Panc1 (cell line): ENCODE results near the gene ATXN1. TPM values are rescaled to one million over a fixed set of nuclear protein-coding genes. Genes with fewer than 3 reads are reported as not detected.

ENCODE experiments used
- ATAC-seq: fragments of 200-7000 bp; cut with Tn5 transposase; 2 replicates; pipeline ENCODE4 v1.9.1; 2020; ENCODE audit warnings: mild to moderate bottlenecking, moderate library complexity
- BruUV-seq: library from RNA; stranded (reverse); fragments of 400-500 nt; replicated peaks from 2 replicates; lab custom pipeline; 2021; lab: Mats Ljungman, UMichigan
- CTCF ChIA-PET: fragments of 300-600 bp; sonication (Branson Sonifier 250); formaldehyde crosslinking; loops from one replicate; lab custom pipeline; 2022; ENCODE audit warnings: antibody characterized with exemption; lab: Charles Lee
- POLR2A ChIA-PET: fragments of 300-600 bp; sonication (Branson Sonifier 250); formaldehyde crosslinking; loops from one replicate; lab custom pipeline; 2022; ENCODE audit warnings: antibody characterized with exemption; lab: Charles Lee
- DNase-seq: peaks from one replicate; pipeline ENCODE4 v3.0.0-alpha.2; 2010; ENCODE audit warnings: low read depth, low spot score
- H3K27ac ChIP-seq: 2 replicates; pipeline ENCODE4 v1.5.1; 2011; ENCODE audit warnings: mild to moderate bottlenecking, low read length, inconsistent platforms
- H3K27me3 ChIP-seq: fragments of 200-500 bp; sonication (Bioruptor generic); 2 replicates; pipeline ENCODE4 v1.6.0; 2014; ENCODE audit warnings: low read length, inconsistent platforms; ENCODE audit not compliant: control insufficient read depth, insufficient read depth
- H3K36me3 ChIP-seq: fragments of 200-500 bp; sonication (Bioruptor generic); 2 replicates; pipeline ENCODE4 v1.5.1; 2014; ENCODE audit warnings: inconsistent platforms, mild to moderate bottlenecking, low read length, moderate library complexity; ENCODE audit not compliant: control insufficient read depth, insufficient read depth
- H3K4me1 ChIP-seq: 2 replicates; pipeline ENCODE4 v1.5.1; 2011; ENCODE audit warnings: inconsistent platforms, mild to moderate bottlenecking, low read length, moderate library complexity; ENCODE audit not compliant: control insufficient read depth, insufficient read depth
- H3K4me3 ChIP-seq, 2 experiments: 2 replicates each; pipeline ENCODE4 v1.5.1; 2011 to 2012; ENCODE audit warnings: low read depth in 2 of 2, low read length in 2 of 2, mild to moderate bottlenecking in 2 of 2, inconsistent platforms in 1 of 2, moderate library complexity in 1 of 2
- H3K9me3 ChIP-seq: fragments of 200-500 bp; sonication (Bioruptor generic); 2 replicates; pipeline ENCODE4 v1.5.1; 2014; ENCODE audit warnings: low read depth, mild to moderate bottlenecking, inconsistent platforms, low read length, moderate library complexity; ENCODE audit not compliant: control insufficient read depth, insufficient read depth
- POLR2AphosphoS5 ChIP-seq: IDR thresholded peaks from 2 replicates; pipeline ENCODE4 v1.6.1; 2012; ENCODE audit warnings: mild to moderate bottlenecking, low read depth, low read length, moderate library complexity
- SIN3A ChIP-seq: IDR thresholded peaks from 2 replicates; pipeline ENCODE4 v1.6.1; 2012; ENCODE audit warnings: low read depth, mild to moderate bottlenecking, low read length, moderate library complexity, borderline replicate concordance; ENCODE audit not compliant: insufficient read depth
- TCF7L2 ChIP-seq: IDR thresholded peaks from 2 replicates; pipeline ENCODE4 v1.6.1; 2011; ENCODE audit warnings: mild to moderate bottlenecking, low read depth, low read length, inconsistent platforms
- in situ Hi-C: cut with HindIII; loops from 2 replicates; pipeline ENCODE4 v1.10.0; 2016; ENCODE audit warnings: low sequenced_read_pairs, low pct_unique_long_range_greater_than_20kb
- intact Hi-C: fragments of 100-400 bp; cut with micrococcal nuclease; formaldehyde crosslinking; loops from one replicate; pipeline ENCODE4 v1.10.0; 2022; ENCODE audit not compliant: unreplicated experiment
- total RNA-seq: library from RNA; stranded (reverse); gene quantifications from one replicate; pipeline ENCODE4 v1.2.1, GENCODE V29; 2021; ENCODE audit not compliant: unreplicated experiment
- TF ChIP-seq, protein P1 (sequence below), 2 experiments: IDR thresholded peaks; 2 replicates each; pipeline ENCODE4 v1.6.1; 2011 to 2012; ENCODE audit warnings: low read depth in 2 of 2, control low read depth in 1 of 2, low read length in 1 of 2, mild to moderate bottlenecking in 1 of 2, moderate library complexity in 1 of 2; ENCODE audit not compliant: insufficient read depth in 1 of 2
- TF ChIP-seq, protein P2 (sequence below): fragments of 450-650 bp; IDR thresholded peaks from 2 replicates; pipeline ENCODE4 v1.5.1; 2017; ENCODE audit warnings: mild to moderate bottlenecking

The ATXN1 gene
- total RNA-seq, 1 experiment from 2014 or later: 67.1 TPM

DNA sequence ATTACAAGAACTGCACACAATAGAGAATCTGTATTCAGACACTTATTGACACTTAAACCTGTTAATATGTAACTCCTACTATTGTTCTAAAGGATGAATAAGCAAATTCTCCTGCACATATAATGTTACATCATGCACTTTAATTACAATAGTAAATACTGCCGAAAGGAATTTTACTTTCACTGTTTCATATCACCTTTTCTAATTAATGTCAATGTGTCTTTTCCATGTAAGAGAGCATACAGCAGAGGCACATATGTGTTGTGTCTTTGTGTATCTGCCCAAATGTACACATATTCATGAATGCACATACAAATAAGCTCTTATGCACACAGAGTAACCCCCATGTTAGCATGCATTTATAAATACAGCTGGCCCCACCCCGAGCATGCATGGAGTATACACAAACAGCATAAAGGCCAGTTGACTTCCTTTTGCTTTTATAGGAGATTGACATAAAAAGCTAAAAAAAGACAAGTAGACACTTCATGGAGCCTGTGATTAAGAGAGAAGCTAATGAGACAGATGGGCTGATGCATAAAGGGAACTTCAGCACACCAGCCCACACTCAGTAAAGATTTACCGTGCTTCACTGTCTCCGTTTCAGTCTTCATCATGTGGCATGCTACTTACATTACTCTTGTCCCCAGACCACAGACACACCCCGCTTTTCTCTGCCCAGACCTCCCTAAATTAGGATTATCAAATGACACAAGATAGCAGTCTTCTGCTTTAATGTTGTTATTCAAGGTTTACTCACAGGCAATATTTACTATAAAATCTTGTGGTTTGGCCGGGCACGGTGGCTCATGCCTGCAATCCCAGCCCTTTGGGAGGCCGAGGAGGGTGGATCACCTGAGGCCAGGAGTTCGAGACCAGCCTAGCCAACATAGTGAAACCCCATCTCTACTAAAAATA is 184.6 kb downstream of the ATXN1 start:
- H3K36me3 ChIP-seq: peaks cover 3% of the 10 kb centered on the region; the same call in 1 of the 2 replicates
- TF ChIP-seq, protein P1, sequence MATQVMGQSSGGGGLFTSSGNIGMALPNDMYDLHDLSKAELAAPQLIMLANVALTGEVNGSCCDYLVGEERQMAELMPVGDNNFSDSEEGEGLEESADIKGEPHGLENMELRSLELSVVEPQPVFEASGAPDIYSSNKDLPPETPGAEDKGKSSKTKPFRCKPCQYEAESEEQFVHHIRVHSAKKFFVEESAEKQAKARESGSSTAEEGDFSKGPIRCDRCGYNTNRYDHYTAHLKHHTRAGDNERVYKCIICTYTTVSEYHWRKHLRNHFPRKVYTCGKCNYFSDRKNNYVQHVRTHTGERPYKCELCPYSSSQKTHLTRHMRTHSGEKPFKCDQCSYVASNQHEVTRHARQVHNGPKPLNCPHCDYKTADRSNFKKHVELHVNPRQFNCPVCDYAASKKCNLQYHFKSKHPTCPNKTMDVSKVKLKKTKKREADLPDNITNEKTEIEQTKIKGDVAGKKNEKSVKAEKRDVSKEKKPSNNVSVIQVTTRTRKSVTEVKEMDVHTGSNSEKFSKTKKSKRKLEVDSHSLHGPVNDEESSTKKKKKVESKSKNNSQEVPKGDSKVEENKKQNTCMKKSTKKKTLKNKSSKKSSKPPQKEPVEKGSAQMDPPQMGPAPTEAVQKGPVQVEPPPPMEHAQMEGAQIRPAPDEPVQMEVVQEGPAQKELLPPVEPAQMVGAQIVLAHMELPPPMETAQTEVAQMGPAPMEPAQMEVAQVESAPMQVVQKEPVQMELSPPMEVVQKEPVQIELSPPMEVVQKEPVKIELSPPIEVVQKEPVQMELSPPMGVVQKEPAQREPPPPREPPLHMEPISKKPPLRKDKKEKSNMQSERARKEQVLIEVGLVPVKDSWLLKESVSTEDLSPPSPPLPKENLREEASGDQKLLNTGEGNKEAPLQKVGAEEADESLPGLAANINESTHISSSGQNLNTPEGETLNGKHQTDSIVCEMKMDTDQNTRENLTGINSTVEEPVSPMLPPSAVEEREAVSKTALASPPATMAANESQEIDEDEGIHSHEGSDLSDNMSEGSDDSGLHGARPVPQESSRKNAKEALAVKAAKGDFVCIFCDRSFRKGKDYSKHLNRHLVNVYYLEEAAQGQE (IDR thresholded peaks at IDR 0.05; ENCODE audit: insufficient read depth in 1 of 2, low read depth in 2 of 2, low read length in 1 of 2): no peak
- TF ChIP-seq SIN3A (no peak), POLR2AphosphoS5 (no peak), TCF7L2 (no peak)
- TF ChIP-seq, protein P2, sequence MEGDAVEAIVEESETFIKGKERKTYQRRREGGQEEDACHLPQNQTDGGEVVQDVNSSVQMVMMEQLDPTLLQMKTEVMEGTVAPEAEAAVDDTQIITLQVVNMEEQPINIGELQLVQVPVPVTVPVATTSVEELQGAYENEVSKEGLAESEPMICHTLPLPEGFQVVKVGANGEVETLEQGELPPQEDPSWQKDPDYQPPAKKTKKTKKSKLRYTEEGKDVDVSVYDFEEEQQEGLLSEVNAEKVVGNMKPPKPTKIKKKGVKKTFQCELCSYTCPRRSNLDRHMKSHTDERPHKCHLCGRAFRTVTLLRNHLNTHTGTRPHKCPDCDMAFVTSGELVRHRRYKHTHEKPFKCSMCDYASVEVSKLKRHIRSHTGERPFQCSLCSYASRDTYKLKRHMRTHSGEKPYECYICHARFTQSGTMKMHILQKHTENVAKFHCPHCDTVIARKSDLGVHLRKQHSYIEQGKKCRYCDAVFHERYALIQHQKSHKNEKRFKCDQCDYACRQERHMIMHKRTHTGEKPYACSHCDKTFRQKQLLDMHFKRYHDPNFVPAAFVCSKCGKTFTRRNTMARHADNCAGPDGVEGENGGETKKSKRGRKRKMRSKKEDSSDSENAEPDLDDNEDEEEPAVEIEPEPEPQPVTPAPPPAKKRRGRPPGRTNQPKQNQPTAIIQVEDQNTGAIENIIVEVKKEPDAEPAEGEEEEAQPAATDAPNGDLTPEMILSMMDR: no peak
- no peak overlapping the region for H3K4me3 ChIP-seq
- in situ Hi-C loops (no loop called here), intact Hi-C loops (no loop called here)
- H3K27ac ChIP-seq: no peak overlapping the region
- H3K9me3 ChIP-seq: no peaks in the 10 kb centered on the region
- BruUV-seq: no TSS peak
- peaks cover 7% of the 10 kb centered on the region for H3K4me1 ChIP-seq
- ChIA-PET POLR2A (no interaction called here), CTCF (no interaction called here)
- no peak for DNase-seq
- no peaks in the 10 kb centered on the region for H3K27me3 ChIP-seq
- ATAC-seq: no peak

DNA sequence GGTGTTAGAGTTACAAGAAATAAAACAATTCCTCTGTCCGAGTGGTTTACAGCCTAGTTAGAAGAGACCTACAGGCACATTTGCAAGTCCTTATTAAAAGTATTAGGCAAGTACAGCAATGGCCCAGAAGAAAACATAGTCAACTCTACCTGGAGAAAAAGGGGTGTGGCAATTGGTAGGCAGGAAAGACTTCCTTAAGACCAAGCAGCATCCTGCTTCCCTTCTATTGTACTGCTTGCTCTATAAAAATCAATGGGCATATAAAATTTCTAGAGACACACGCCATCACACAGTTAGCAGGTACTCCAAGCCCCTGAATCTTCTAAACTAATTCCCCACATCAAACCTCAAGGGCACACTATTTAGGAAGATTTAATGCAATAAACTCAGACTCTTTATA is 185.6 kb downstream of the ATXN1 start:
- POLR2A ChIA-PET: no interaction called here
- H3K4me3 ChIP-seq: no peak overlapping the region
- no peaks in the 10 kb centered on the region for H3K9me3 ChIP-seq
- H3K27me3 ChIP-seq: no peaks in the 10 kb centered on the region
- DNase-seq (no peak), ATAC-seq (no peak)
- no TSS peak for BruUV-seq
- intact Hi-C loops: no loop called here
- no peak overlapping the region for H3K27ac ChIP-seq
- TF ChIP-seq, protein P1 (IDR thresholded peaks at IDR 0.05; ENCODE audit: insufficient read depth in 1 of 2, low read depth in 2 of 2, low read length in 1 of 2): no peak
- TF ChIP-seq SIN3A: no peak
- TF ChIP-seq, protein P2: no peak
- no peak for TF ChIP-seq TCF7L2
- TF ChIP-seq POLR2AphosphoS5: no peak
- H3K4me1 ChIP-seq: peaks cover 7% of the 10 kb centered on the region
- H3K36me3 ChIP-seq: peaks cover 3% of the 10 kb centered on the region; the same call in 1 of the 2 replicates
- in situ Hi-C loops: no loop called here
- CTCF ChIA-PET: no interaction called here
